ENCODE data around the gene DNAI7.

The DNAI7 gene

GRCh38 chr12:25100194-25101091, 94.5 kb downstream of the DNAI7 start:
- H3K4me3 ChIP-seq (ENCODE audit: control insufficient read depth, low read depth, low read length) = no peak overlapping the region
- no peak for TF ChIP-seq CTCF (conservative IDR thresholded peaks at IDR 0.05; ENCODE audit: control insufficient read depth, insufficient read depth, low read depth, low read length)
- DNase-seq (ENCODE audit: low read depth) = no peak

GRCh38 chr12:25099010-25099409, 96.0 kb downstream of the DNAI7 start:
- TF ChIP-seq CTCF (conservative IDR thresholded peaks at IDR 0.05; ENCODE audit: control insufficient read depth, insufficient read depth, low read depth, low read length) = no peak
- H3K4me3 ChIP-seq (ENCODE audit: control insufficient read depth, low read depth, low read length) = no peak overlapping the region
- DNase-seq (ENCODE audit: low read depth) = no peak

GRCh38 chr12:25089738-25090137, 105.2 kb downstream of the DNAI7 start:
- H3K4me3 ChIP-seq (ENCODE audit: control insufficient read depth, low read depth, low read length) = no peak overlapping the region
- no peak for DNase-seq (ENCODE audit: low read depth)
- no peak for TF ChIP-seq CTCF (conservative IDR thresholded peaks at IDR 0.05; ENCODE audit: control insufficient read depth, insufficient read depth, low read depth, low read length)

GRCh38 chr12:25087596-25087995, 107.4 kb downstream of the DNAI7 start:
- TF ChIP-seq CTCF (conservative IDR thresholded peaks at IDR 0.05; ENCODE audit: control insufficient read depth, insufficient read depth, low read depth, low read length) = no peak
- DNase-seq (ENCODE audit: low read depth) = no peak
- H3K4me3 ChIP-seq (ENCODE audit: control insufficient read depth, low read depth, low read length) = no peak overlapping the region

- DNase-seq (ENCODE audit: low read depth) = no peak
- no peak overlapping the region for H3K4me3 ChIP-seq (ENCODE audit: control insufficient read depth, low read depth, low read length)
- no peak for TF ChIP-seq CTCF (conservative IDR thresholded peaks at IDR 0.05; ENCODE audit: control insufficient read depth, insufficient read depth, low read depth, low read length)
These were observed 110.1 kb downstream of the DNAI7 start for GRCh38 chr12:25084816-25085215.

GRCh38 chr12:25083211-25083610, 111.7 kb downstream of the DNAI7 start:
- TF ChIP-seq CTCF (conservative IDR thresholded peaks at IDR 0.05; ENCODE audit: control insufficient read depth, insufficient read depth, low read depth, low read length) = no peak
- DNase-seq (ENCODE audit: low read depth) = no peak
- no peak overlapping the region for H3K4me3 ChIP-seq (ENCODE audit: control insufficient read depth, low read depth, low read length)
